Fibroblast of upper back skin (primary cell): ENCODE data around the gene GAGE2A.
"Not testable (repeated sequence)": the region's sequence is repeated elsewhere in the genome, so short reads cannot be mapped to it uniquely, and the experiment has no call there.

Experiments used
- DNase-seq: peaks from one replicate; pipeline ENCODE4 v3.0.0-alpha.2; 2013

GAGE2A gene, protein sequence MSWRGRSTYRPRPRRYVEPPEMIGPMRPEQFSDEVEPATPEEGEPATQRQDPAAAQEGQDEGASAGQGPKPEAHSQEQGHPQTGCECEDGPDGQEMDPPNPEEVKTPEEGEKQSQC

DNA sequence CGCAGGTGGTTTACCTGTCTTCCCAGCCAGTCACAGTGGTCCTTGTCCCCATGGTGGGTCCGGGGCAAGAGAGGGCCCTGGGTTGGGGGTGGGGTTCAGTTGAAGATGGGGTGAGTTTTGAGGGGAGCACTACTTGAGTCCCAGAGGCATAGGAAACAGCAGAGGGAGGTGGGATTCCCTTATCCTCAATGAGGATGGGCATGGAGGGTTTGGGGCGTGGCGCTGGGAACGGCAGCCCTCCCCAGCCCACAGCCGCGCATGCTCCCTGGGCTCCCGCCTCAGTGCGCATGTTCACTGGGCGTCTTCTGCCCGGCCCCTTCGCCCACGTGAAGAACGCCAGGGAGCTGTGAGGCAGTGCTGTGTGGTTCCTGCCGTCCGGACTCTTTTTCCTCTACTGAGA, at the start of gene GAGE2A:
Gene GAGE2A (plus strand): TSS at position 301 of the 400 bp plus-strand sequence. CDS start 1,155 bp downstream, outside the sequence.
- not testable (repeated sequence) for DNase-seq

DNA sequence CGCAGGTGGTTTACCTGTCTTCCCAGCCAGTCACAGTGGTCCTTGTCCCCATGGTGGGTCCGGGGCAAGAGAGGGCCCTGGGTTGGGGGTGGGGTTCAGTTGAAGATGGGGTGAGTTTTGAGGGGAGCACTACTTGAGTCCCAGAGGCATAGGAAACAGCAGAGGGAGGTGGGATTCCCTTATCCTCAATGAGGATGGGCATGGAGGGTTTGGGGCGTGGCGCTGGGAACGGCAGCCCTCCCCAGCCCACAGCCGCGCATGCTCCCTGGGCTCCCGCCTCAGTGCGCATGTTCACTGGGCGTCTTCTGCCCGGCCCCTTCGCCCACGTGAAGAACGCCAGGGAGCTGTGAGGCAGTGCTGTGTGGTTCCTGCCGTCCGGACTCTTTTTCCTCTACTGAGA, 47.9 kb upstream of the GAGE2A start, which contains the start of gene GAGE12D:
Gene GAGE12D (plus strand): TSS at position 301 of the 400 bp plus-strand sequence. CDS start 1,155 bp downstream, outside the sequence.
- not testable (repeated sequence) for DNase-seq

DNA sequence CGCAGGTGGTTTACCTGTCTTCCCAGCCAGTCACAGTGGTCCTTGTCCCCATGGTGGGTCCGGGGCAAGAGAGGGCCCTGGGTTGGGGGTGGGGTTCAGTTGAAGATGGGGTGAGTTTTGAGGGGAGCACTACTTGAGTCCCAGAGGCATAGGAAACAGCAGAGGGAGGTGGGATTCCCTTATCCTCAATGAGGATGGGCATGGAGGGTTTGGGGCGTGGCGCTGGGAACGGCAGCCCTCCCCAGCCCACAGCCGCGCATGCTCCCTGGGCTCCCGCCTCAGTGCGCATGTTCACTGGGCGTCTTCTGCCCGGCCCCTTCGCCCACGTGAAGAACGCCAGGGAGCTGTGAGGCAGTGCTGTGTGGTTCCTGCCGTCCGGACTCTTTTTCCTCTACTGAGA, 38.3 kb upstream of the GAGE2A start, which contains the start of gene GAGE12E:
Gene GAGE12E (plus strand): TSS at position 301 of the 400 bp plus-strand sequence. CDS start 1,155 bp downstream, outside the sequence.
- DNase-seq: not testable (repeated sequence)

DNA sequence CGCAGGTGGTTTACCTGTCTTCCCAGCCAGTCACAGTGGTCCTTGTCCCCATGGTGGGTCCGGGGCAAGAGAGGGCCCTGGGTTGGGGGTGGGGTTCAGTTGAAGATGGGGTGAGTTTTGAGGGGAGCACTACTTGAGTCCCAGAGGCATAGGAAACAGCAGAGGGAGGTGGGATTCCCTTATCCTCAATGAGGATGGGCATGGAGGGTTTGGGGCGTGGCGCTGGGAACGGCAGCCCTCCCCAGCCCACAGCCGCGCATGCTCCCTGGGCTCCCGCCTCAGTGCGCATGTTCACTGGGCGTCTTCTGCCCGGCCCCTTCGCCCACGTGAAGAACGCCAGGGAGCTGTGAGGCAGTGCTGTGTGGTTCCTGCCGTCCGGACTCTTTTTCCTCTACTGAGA, 28.8 kb upstream of the GAGE2A start, which contains the start of gene GAGE12F:
Gene GAGE12F (plus strand): TSS at position 301 of the 400 bp plus-strand sequence. CDS start 1,155 bp downstream, outside the sequence.
- DNase-seq: not testable (repeated sequence)

DNA sequence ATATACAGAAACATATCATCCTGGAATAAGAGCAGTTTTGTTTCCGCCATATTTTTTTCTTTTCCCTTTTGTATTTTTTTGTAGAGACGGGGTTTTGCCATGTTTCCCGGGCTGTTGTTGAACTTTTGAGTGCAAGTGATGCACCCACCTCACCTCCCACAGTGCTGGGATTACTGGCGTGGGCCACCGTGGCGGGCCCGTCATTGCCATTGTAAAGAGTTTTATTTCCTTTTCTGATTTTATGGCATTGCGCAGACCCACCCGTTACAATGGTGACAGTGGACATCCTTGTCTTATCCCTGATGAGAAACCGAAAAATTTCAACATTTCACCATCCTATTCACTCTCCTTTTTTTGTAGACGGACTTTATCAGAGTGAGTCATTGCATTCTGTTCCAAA, 20.6 kb upstream of the GAGE2A start:
- not testable (repeated sequence) for DNase-seq

DNA sequence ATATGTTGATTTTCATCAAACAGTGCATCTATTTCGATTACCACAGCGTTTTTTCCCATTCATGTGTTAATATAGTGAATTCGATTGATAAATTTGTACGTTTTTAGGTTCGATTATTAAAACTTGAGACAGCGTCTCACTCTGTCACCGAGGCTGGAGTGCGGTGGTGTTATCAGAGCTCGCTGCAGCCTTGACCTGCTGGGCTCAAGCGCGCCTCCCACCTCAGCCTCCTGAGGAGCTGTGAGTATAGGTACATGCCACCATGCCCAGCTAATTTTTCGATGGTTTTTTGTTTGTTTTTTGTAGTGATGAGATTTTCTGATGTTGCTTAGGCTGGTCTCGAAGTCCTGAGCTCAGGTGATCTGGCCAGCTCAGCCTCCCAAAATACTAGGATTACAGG, 20.1 kb upstream of the GAGE2A start:
- not testable (repeated sequence) for DNase-seq

DNA sequence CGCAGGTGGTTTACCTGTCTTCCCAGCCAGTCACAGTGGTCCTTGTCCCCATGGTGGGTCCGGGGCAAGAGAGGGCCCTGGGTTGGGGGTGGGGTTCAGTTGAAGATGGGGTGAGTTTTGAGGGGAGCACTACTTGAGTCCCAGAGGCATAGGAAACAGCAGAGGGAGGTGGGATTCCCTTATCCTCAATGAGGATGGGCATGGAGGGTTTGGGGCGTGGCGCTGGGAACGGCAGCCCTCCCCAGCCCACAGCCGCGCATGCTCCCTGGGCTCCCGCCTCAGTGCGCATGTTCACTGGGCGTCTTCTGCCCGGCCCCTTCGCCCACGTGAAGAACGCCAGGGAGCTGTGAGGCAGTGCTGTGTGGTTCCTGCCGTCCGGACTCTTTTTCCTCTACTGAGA, 19.2 kb upstream of the GAGE2A start, which contains the start of gene GAGE12G:
Gene GAGE12G (plus strand): TSS at position 301 of the 400 bp plus-strand sequence. CDS start 1,155 bp downstream, outside the sequence.
- DNase-seq: not testable (repeated sequence)

DNA sequence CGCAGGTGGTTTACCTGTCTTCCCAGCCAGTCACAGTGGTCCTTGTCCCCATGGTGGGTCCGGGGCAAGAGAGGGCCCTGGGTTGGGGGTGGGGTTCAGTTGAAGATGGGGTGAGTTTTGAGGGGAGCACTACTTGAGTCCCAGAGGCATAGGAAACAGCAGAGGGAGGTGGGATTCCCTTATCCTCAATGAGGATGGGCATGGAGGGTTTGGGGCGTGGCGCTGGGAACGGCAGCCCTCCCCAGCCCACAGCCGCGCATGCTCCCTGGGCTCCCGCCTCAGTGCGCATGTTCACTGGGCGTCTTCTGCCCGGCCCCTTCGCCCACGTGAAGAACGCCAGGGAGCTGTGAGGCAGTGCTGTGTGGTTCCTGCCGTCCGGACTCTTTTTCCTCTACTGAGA, 9.6 kb upstream of the GAGE2A start, which contains the start of gene GAGE12H:
Gene GAGE12H (plus strand): TSS at position 301 of the 400 bp plus-strand sequence. CDS start 1,155 bp downstream, outside the sequence.
- not testable (repeated sequence) for DNase-seq

DNA sequence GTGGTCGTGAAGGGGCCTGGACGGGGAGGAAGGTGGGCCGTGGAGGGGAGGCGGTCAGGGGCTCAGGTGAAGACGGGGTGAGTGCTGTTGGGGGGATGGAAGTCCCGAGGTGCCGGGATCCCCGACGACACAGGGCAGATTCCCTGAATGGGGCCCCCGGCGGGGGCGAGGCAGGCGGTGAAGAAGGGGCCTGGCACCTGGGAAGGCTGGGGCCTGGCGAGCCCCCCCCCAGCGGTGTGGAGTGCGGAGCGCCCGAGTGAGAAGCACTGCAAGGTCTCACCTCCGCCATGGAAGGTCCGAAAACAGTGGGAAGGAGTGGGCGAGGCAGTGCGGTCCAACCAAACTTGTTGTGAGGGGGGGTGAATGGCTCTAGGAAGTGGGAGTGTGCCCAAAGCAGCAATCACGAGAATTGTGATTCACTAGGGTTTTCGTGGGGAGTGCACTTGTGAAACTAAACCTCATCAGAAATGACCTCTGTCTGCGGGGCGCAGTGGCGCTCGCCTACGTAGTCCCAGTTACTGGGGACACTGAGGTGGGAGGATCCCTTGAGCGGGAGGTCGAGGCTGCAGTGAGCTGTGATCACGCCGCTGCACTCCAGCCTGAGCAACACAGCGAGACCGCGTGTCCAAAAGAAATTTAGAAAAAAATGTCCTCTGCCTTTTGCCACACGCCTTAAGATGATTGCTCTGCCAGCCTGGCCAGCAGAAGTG, 628 bp downstream of the GAGE2A start:
- DNase-seq: not testable (repeated sequence)

DNA sequence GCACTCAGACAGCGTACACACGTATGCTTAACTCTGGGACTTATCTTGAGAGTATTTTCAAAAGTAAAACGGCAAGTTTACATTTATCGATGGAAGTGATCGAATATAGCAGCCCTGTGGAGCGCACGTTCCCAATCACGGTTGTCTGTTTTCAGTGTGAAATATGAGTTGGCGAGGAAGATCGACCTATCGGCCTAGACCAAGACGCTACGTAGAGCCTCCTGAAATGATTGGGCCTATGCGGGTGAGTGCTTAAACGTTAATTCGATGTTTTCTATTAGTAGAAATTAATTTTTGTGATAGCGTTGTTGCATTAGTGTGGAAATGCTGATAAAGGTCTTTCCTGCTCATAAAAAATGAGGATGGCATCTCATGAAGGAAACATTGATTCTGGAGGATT, 1.2 kb downstream of the GAGE2A start:
- not testable (repeated sequence) for DNase-seq

DNA sequence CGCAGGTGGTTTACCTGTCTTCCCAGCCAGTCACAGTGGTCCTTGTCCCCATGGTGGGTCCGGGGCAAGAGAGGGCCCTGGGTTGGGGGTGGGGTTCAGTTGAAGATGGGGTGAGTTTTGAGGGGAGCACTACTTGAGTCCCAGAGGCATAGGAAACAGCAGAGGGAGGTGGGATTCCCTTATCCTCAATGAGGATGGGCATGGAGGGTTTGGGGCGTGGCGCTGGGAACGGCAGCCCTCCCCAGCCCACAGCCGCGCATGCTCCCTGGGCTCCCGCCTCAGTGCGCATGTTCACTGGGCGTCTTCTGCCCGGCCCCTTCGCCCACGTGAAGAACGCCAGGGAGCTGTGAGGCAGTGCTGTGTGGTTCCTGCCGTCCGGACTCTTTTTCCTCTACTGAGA, 9.4 kb downstream of the GAGE2A start, which contains the start of gene GAGE1:
Gene GAGE1 (plus strand): TSS at position 301 of the 400 bp plus-strand sequence. CDS start 1,155 bp downstream, outside the sequence.
- DNase-seq: not testable (repeated sequence)

DNA sequence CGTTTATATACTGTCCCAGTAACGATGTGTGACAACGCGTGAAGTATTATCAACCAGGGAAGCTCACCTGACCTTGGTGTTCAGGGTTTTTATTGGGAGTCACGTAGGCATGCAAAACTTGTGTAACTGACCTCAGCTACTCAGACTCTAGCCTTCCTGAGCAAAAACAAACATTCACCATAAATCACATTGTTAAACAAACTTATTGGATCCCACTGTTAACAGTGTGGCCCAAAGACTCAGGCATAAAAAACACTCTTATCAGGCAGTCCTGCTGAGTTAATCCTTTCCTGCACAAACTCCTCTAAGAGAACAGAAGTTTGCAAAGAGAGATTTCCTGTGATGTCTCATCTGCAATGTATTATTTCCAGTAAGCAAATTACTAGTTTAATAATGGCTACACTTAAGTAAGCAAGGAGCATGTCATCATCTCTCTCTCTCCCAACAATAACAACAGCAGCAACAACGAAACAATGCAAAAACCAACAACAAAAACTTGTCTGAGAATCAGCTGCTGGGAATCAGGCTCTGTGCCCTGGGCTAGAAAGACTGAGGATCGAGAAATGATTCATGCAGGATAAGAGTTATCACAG, 21.5 kb downstream of the GAGE2A start:
- DNase-seq: no peak

DNA sequence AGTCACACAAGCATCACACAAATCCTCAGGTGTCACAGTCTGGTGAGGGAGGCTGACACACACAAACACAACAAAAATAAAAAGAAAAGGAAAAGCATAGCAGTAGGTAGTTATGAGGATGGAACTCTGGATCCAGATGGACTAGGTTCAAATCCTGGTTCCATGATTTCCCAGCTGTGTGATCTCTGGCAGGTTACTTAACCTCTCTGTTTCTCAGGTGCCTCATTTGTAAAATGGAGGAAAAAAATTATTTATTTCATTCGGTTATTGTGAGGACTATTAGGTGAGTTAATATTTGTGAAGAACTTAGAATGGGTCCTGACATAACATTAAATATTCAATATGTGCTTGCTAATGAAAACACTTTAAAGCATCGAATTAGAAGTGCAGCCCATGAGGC, 29.3 kb downstream of the GAGE2A start:
- DNase-seq: no peak

DNA sequence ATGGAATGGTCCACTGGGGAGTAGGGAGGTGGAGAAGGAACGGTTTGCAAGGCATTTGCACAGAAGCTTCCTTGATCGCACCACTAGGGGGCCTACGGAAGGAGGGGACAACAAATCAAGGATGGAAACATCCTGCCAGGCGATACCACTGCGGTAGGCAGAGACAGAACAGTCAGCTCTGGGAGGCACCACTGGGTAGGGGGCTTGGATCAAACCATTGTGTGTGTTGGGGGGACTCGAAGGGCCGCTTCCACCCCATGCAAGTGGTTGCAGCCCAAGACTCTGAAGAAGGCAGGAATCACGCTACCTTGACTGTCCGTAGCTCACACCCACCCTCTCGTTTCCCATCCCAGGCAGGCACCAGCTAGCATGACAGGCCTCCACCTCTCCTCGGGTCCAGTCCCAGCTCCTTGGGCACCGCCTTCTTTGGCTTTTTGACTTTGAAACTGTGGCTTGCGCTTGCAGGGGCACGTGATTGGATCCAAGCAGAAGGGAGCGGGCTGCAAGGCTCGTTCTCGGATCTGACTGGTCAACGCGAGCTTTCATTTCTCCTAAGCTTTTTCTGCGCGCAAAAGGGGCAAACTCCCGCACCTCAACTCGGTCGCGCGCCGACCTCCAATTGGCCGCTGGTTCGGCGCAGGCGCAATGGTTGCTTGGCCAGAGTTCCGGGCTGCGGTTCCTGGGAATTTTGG, 37.9 kb downstream of the GAGE2A start:
- no peak for DNase-seq

DNA sequence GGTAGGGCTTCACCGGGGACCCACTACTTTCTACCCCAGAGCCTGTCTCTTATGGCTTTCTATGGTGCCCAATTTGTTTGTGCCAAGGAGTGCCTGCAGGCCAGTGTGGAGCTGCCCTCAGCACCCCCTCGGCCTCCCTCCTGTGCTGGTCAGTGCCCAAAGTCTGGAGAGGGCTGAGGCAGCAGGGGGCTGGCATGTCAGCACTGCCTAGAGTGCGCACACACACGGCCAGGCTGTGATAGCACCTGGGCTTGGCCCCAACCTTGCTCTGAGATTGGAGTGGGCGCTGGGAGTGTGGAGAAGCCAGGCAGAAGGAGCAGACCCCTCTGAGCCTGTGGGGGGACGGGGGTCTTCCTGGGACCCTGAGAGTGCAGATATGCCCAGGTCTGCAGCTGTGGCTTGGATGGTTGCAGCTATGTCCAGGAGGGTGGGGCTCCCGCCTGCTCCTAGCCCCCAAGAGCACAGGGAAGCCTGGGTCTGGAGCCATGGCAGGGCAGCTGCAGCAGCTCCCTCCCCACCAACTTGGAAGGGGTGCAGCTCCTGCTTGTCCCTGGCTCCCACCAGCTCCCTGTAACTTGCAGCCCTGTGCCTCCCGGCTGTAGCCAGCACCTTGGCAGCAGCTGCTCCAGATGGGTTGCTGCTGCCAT, 55.8 kb downstream of the GAGE2A start:
- no peak for DNase-seq
